ENCODE data around the gene MIER1. TPM values are rescaled to one million over a fixed set of nuclear protein-coding genes. Genes with fewer than 3 reads are reported as not detected.

The MIER1 gene
- total and polyA plus RNA-seq, 4 experiments from 2014 or later: 25.5 to 81.3 (median 59.2) TPM

- intact Hi-C loops (cut with micrococcal nuclease): loop anchor here (1.0 to 10.0 kb wide), 3 partner anchors 9 to 211 kb away; no protein-coding TSS in a partner anchor
- no peaks in the 10 kb centered on the region for H3K9me3 ChIP-seq (ENCODE audit: control insufficient read depth in 1 of 2, low read length in 2 of 2)
- H3K36me3 ChIP-seq (ENCODE audit: insufficient read depth, low read length): no peaks in the 10 kb centered on the region
- no peaks in the 10 kb centered on the region for H3K9me3 Mint-ChIP-seq
- ChIA-PET POLR2A (ENCODE audit: partially characterized antibody) (interaction anchor here (0.6 to 3.2 kb wide), 2 partner anchors 9 to 558 kb away, joined by 3 to 24 read pairs; partner anchors contain the start of genes DNAI4 and MIER1), CTCF (ENCODE audit: partially characterized antibody) (interaction anchor here (0.7 to 1.6 kb wide), 4 partner anchors 10 to 740 kb away, joined by 3 read pairs; partner anchors contain the start of gene DNAI4)
- peak overlapping the region; percentile 52 for H3K27ac ChIP-seq (ENCODE audit: low read depth, low read length)
- peak overlapping the region; percentile 12 to 40 for H3K4me3 ChIP-seq (ENCODE audit: low read length in 2 of 2)
- peaks cover 73% of the 10 kb centered on the region for H3K4me1 ChIP-seq (ENCODE audit: insufficient read depth, low read length)
- peak overlapping the region; percentile 76 to 94 (median 83) for H3K27ac Mint-ChIP-seq
- peak in 4 of 5 donors; percentile 10 to 23 (median 17) for DNase-seq
- no peaks in the 10 kb centered on the region for H3K27me3 ChIP-seq (ENCODE audit: insufficient read depth, low read length)
- H3K36me3 Mint-ChIP-seq: peaks cover 3 to 20% of the 10 kb centered on the region in 2 donors
- H3K27me3 Mint-ChIP-seq: no peaks in the 10 kb centered on the region
- H3K4me3 Mint-ChIP-seq: peak overlapping the region; percentile 76 to 95 (median 84)
- H3K4me1 Mint-ChIP-seq: peaks cover 49 to 87% (median 68%) of the 10 kb centered on the region in 4 donors
These were observed 9.3 kb downstream of the MIER1 start for GRCh38 chr1:66933887-66934700.

- H3K27ac ChIP-seq (ENCODE audit: low read depth, low read length): no peak overlapping the region
- POLR2A ChIA-PET (ENCODE audit: partially characterized antibody): interaction anchor here (0.5 to 1.1 kb wide), 3 partner anchors 13 to 109 kb away, joined by 3 to 5 read pairs (median 3); partner anchors contain the start of genes DNAI4 and MIER1
- Mint-ChIP-seq H3K9me3 (no peaks in the 10 kb centered on the region), H3K4me3 (peak overlapping the region in 7 of 8 donors; percentile 17 to 70 (median 48)), H3K4me1 (peaks cover 63 to 95% (median 77%) of the 10 kb centered on the region in 4 donors), H3K36me3 (peaks cover 11 to 25% of the 10 kb centered on the region in 2 donors), H3K27me3 (no peaks in the 10 kb centered on the region), H3K27ac (peak overlapping the region in 4 of 7 donors; percentile 27 to 74 (median 52))
- intact Hi-C loops (cut with micrococcal nuclease): loop anchor here (10.0 kb wide), 1 partner anchor 207 kb away; no protein-coding TSS in a partner anchor
- no peak for DNase-seq
- CTCF ChIA-PET (ENCODE audit: partially characterized antibody): interaction anchor here (1.2 kb wide), 1 partner anchor 17 kb away, joined by 3 read pairs; no protein-coding TSS in a partner anchor
- peaks cover 97% of the 10 kb centered on the region for H3K4me1 ChIP-seq (ENCODE audit: insufficient read depth, low read length)
- no peak overlapping the region for H3K4me3 ChIP-seq (ENCODE audit: low read length in 2 of 2)
- H3K27me3 ChIP-seq (ENCODE audit: insufficient read depth, low read length): no peaks in the 10 kb centered on the region
- no peaks in the 10 kb centered on the region for H3K9me3 ChIP-seq (ENCODE audit: control insufficient read depth in 1 of 2, low read length in 2 of 2)
- H3K36me3 ChIP-seq (ENCODE audit: insufficient read depth, low read length): no peaks in the 10 kb centered on the region
These were observed 12.9 kb downstream of the MIER1 start for GRCh38 chr1:66937529-66938234.

GRCh38 chr1:66938613-66939012 lies 13.8 kb downstream of the MIER1 start:
- Histone ChIP-seq H3K27ac (ENCODE audit: low read depth, low read length) (no peak overlapping the region), H3K4me1 (ENCODE audit: insufficient read depth, low read length) (peaks cover 94% of the 10 kb centered on the region), H3K27me3 (ENCODE audit: insufficient read depth, low read length) (no peaks in the 10 kb centered on the region), H3K36me3 (ENCODE audit: insufficient read depth, low read length) (no peaks in the 10 kb centered on the region), H3K4me3 (ENCODE audit: low read length in 2 of 2) (no peak overlapping the region), H3K9me3 (ENCODE audit: control insufficient read depth in 1 of 2, low read length in 2 of 2) (no peaks in the 10 kb centered on the region)
- intact Hi-C loops (cut with micrococcal nuclease): loop anchor here (10.0 kb wide), 1 partner anchor 206 kb away; no protein-coding TSS in a partner anchor
- Mint-ChIP-seq H3K27ac (peak overlapping the region in 2 of 7 donors; percentile 17 to 47), H3K4me1 (peaks cover 60 to 94% (median 76%) of the 10 kb centered on the region in 4 donors), H3K36me3 (peaks cover 11 to 29% of the 10 kb centered on the region in 2 donors), H3K9me3 (no peaks in the 10 kb centered on the region), H3K27me3 (no peaks in the 10 kb centered on the region), H3K4me3 (peak overlapping the region in 4 of 8 donors; percentile 33 to 66 (median 52))
- CTCF ChIA-PET (ENCODE audit: partially characterized antibody): no interaction called here
- POLR2A ChIA-PET (ENCODE audit: partially characterized antibody): interaction anchor here (0.7 kb wide), 2 partner anchors 8 to 18 kb away, joined by 3 read pairs; no protein-coding TSS in a partner anchor
- DNase-seq: no peak

GRCh38 chr1:66940981-66941380 lies 16.2 kb downstream of the MIER1 start:
- no peak for DNase-seq
- Mint-ChIP-seq H3K9me3 (no peaks in the 10 kb centered on the region), H3K4me3 (peak overlapping the region in 3 of 8 donors; percentile 18 to 44 (median 22)), H3K36me3 (peaks cover 12 to 37% of the 10 kb centered on the region in 2 donors), H3K4me1 (peaks cover 54 to 88% (median 71%) of the 10 kb centered on the region in 4 donors), H3K27ac (peak overlapping the region in 6 of 7 donors; percentile 9 to 75 (median 50)), H3K27me3 (no peaks in the 10 kb centered on the region)
- CTCF ChIA-PET (ENCODE audit: partially characterized antibody): no interaction called here
- POLR2A ChIA-PET (ENCODE audit: partially characterized antibody): interaction anchor here (1.5 kb wide), 1 partner anchor 11 kb away, joined by 6 read pairs; no protein-coding TSS in a partner anchor
- Histone ChIP-seq H3K27me3 (ENCODE audit: insufficient read depth, low read length) (no peaks in the 10 kb centered on the region), H3K9me3 (ENCODE audit: control insufficient read depth in 1 of 2, low read length in 2 of 2) (no peaks in the 10 kb centered on the region), H3K27ac (ENCODE audit: low read depth, low read length) (no peak overlapping the region), H3K4me1 (ENCODE audit: insufficient read depth, low read length) (peaks cover 79% of the 10 kb centered on the region), H3K4me3 (ENCODE audit: low read length in 2 of 2) (no peak overlapping the region), H3K36me3 (ENCODE audit: insufficient read depth, low read length) (peaks cover under 1% of the 10 kb centered on the region)
- intact Hi-C loops (cut with micrococcal nuclease): no loop called here

GRCh38 chr1:66943361-66943969 lies 18.7 kb downstream of the MIER1 start:
- peaks cover 26 to 62% of the 10 kb centered on the region in 2 donors for H3K36me3 Mint-ChIP-seq
- POLR2A ChIA-PET (ENCODE audit: partially characterized antibody): no interaction called here
- no peaks in the 10 kb centered on the region for H3K27me3 ChIP-seq (ENCODE audit: insufficient read depth, low read length)

More at GRCh38 chr1:66943361-66943969, 18.7 kb downstream of the MIER1 start:
- H3K27ac ChIP-seq (ENCODE audit: low read depth, low read length): no peak overlapping the region
- H3K4me1 ChIP-seq (ENCODE audit: insufficient read depth, low read length): peaks cover 70% of the 10 kb centered on the region
- H3K36me3 ChIP-seq (ENCODE audit: insufficient read depth, low read length): peaks cover 21% of the 10 kb centered on the region
- Mint-ChIP-seq H3K27me3 (no peaks in the 10 kb centered on the region), H3K9me3 (peaks cover 0 to 2% (median 0%) of the 10 kb centered on the region in 8 donors), H3K4me1 (peaks cover 57 to 88% (median 69%) of the 10 kb centered on the region in 4 donors), H3K4me3 (peak overlapping the region in 2 of 8 donors; percentile 39 to 50), H3K27ac (peak overlapping the region in 5 of 7 donors; percentile 25 to 92 (median 62))
- no peaks in the 10 kb centered on the region for H3K9me3 ChIP-seq (ENCODE audit: control insufficient read depth in 1 of 2, low read length in 2 of 2)
- CTCF ChIA-PET (ENCODE audit: partially characterized antibody): interaction anchor here (1.5 kb wide), 1 partner anchor 53 kb away, joined by 4 read pairs; no protein-coding TSS in a partner anchor
- intact Hi-C loops (cut with micrococcal nuclease): loop anchor here (1.0 kb wide), 1 partner anchor 9 kb away; no protein-coding TSS in a partner anchor
- DNase-seq: no peak
- no peak overlapping the region for H3K4me3 ChIP-seq (ENCODE audit: low read length in 2 of 2)
